Natural killer cell treated with Interleukin-12 subunit alpha and Interleukin-12 subunit beta and Interleukin-15 and Interleukin-18, amount 100 ng/mL, for 72 hours (primary cell): ENCODE results near the gene DOCK2. TPM values are rescaled to one million over a fixed set of nuclear protein-coding genes. Genes with fewer than 3 reads are reported as not detected.

ENCODE experiments used
- ATAC-seq, 2 donors: fragments of 150-1000 bp; cut with Tn5 transposase in 1 of 2; sonication (Bioruptor Pico), chemical (Tn5 transposase) in 1 of 2; 2 replicates each; pipeline ENCODE4 v1.10.0; 2021
- DNase-seq: peaks from one replicate; pipeline ENCODE4 v3.0.0; 2022; ENCODE audit warnings: low spot score
- H3K27ac Mint-ChIP-seq, 2 donors: 1 replicate in 1 of 2; 2 replicates in 1 of 2; pipeline ENCODE4 v1.8.0; 2022; ENCODE audit warnings: mixed read lengths in 2 of 2, mild to moderate bottlenecking in 1 of 2, moderate library complexity in 1 of 2
- H3K27me3 Mint-ChIP-seq, 2 donors: 1 replicate in 1 of 2; 2 replicates in 1 of 2; pipeline ENCODE4 v1.8.0; 2022; ENCODE audit warnings: mixed read lengths in 2 of 2
- H3K36me3 Mint-ChIP-seq: one replicate; pipeline ENCODE4 v1.8.0; 2022; ENCODE audit warnings: mixed read lengths
- H3K4me1 Mint-ChIP-seq, 2 donors: 1 replicate in 1 of 2; 2 replicates in 1 of 2; pipeline ENCODE4 v1.8.0; 2022; ENCODE audit warnings: low read depth in 2 of 2, mixed read lengths in 2 of 2, mild to moderate bottlenecking in 1 of 2
- H3K4me3 Mint-ChIP-seq: one replicate; pipeline ENCODE4 v1.8.0; 2022; ENCODE audit warnings: mixed read lengths
- H3K9me3 Mint-ChIP-seq: 2 replicates; pipeline ENCODE4 v1.8.0; 2022; ENCODE audit warnings: mixed read lengths
- total RNA-seq, 2 donors: library from RNA; stranded (reverse); gene quantifications; one replicate each; pipeline ENCODE4 v1.2.3, GENCODE V29; 2022

DOCK2 gene
- total RNA-seq, 2 donors from 2014 or later, result 461 to 526 TPM

- no peak for ATAC-seq
- Mint-ChIP-seq H3K27me3 (peaks cover 7 to 8% of the 10 kb centered on the region in 2 donors), H3K4me3 (no peak overlapping the region), H3K9me3 (no peaks in the 10 kb centered on the region), H3K4me1 (no peaks in the 10 kb centered on the region), H3K27ac (no peak overlapping the region), H3K36me3 (no peaks in the 10 kb centered on the region)
- DNase-seq, result no peak
Measured at GRCh38 chr5:170109059-170110031, 472.3 kb downstream of the DOCK2 start.

- Mint-ChIP-seq H3K4me3 (no peak overlapping the region), H3K27ac (no peak overlapping the region), H3K4me1 (no peaks in the 10 kb centered on the region), H3K27me3 (peaks cover 3 to 6% of the 10 kb centered on the region in 2 donors), H3K36me3 (no peaks in the 10 kb centered on the region), H3K9me3 (no peaks in the 10 kb centered on the region)
- DNase-seq, result no peak
- ATAC-seq, result no peak
Measured at GRCh38 chr5:170110403-170111087, 473.5 kb downstream of the DOCK2 start.

GRCh38 chr5:170111088-170111785, 474.2 kb downstream of the DOCK2 start:
- H3K9me3 Mint-ChIP-seq, result no peaks in the 10 kb centered on the region
- H3K4me3 Mint-ChIP-seq, result no peak overlapping the region
- ATAC-seq (no peak), DNase-seq (no peak)
- H3K36me3 Mint-ChIP-seq, result no peaks in the 10 kb centered on the region
- H3K27ac Mint-ChIP-seq, result no peak overlapping the region
- H3K4me1 Mint-ChIP-seq, result no peaks in the 10 kb centered on the region
- peaks cover 5% of the 10 kb centered on the region in 2 donors for H3K27me3 Mint-ChIP-seq

GRCh38 chr5:170112876-170113521, 475.9 kb downstream of the DOCK2 start:
- H3K4me3 Mint-ChIP-seq, result no peak overlapping the region
- H3K27me3 Mint-ChIP-seq, result peaks cover 3 to 5% of the 10 kb centered on the region in 2 donors
- H3K9me3 Mint-ChIP-seq, result no peaks in the 10 kb centered on the region
- H3K27ac Mint-ChIP-seq, result no peak overlapping the region
- no peaks in the 10 kb centered on the region for H3K4me1 Mint-ChIP-seq
- H3K36me3 Mint-ChIP-seq, result no peaks in the 10 kb centered on the region
- DNase-seq (no peak), ATAC-seq (no peak)

DNA sequence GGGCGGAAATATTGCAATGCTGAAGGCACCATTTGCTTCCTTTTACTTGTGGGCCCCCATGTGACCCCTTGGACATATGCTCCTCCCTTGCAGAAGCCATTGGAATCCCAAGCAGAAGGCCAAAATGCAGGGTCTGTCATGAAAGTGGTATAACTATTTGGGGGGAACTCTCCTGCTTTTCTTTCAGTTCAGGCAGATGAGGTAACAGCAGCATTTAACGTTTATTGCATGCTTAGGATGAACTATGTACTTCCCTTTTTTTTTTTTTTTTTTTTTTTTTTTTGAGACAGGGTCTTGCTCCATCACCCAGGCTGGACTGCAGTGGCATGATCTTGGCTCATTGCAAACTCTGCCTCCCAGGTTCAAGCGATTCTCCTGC, 476.4 kb downstream of the DOCK2 start:
- Mint-ChIP-seq H3K27me3 (peaks cover 3 to 5% of the 10 kb centered on the region in 2 donors), H3K4me1 (no peaks in the 10 kb centered on the region), H3K27ac (no peak overlapping the region), H3K36me3 (no peaks in the 10 kb centered on the region), H3K9me3 (no peaks in the 10 kb centered on the region), H3K4me3 (no peak overlapping the region)
- DNase-seq (no peak), ATAC-seq (no peak)

DNA sequence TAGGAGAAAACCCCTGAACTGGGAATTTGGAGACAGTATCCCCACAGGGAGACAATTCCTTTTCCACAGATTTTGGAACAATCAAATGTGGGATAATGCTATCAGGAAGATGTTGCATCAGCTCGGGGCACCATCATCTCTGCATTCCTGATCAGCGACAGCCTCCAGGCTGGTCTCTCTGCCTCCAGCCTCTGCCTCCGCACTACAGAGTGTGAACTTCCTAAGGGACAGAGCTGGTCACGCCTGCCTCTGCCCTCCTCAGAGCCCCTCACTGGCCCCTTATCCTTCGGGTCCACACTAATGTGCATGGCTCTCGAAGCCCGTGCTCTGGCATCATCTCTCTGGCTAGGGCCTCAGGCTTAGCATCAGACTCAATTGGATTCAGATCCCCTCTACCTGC, 477.2 kb downstream of the DOCK2 start:
- H3K9me3 Mint-ChIP-seq, result no peaks in the 10 kb centered on the region
- H3K4me3 Mint-ChIP-seq, result no peak overlapping the region
- H3K27ac Mint-ChIP-seq, result no peak overlapping the region
- DNase-seq (no peak), ATAC-seq (no peak)
- H3K36me3 Mint-ChIP-seq, result no peaks in the 10 kb centered on the region
- H3K4me1 Mint-ChIP-seq, result no peaks in the 10 kb centered on the region
- peaks cover 3 to 5% of the 10 kb centered on the region in 2 donors for H3K27me3 Mint-ChIP-seq

DNA sequence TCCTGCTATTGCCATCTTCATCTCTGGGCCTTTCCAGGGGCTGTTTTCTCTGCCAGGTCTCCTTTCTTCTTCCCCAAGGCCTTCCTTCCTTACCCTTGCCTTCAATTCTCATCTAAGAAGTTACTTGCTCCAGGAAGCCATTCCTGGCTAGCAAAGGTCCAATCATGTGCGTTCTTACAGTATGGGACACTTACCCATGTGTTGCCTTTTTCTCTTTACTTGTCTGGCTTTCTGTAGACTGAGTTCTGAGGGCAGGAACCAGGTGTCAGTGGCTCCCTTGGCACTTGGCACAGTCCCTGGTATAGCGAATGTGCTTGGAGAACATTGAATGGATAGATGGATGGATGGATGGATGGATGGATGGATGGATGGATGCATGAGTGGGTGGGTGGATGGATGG, 478.9 kb downstream of the DOCK2 start:
- Mint-ChIP-seq H3K27ac (no peak overlapping the region), H3K36me3 (no peaks in the 10 kb centered on the region), H3K27me3 (peaks cover 5 to 7% of the 10 kb centered on the region in 2 donors), H3K4me3 (no peak overlapping the region), H3K4me1 (no peaks in the 10 kb centered on the region), H3K9me3 (no peaks in the 10 kb centered on the region)
- no peak for DNase-seq
- no peak for ATAC-seq

GRCh38 chr5:170117736-170118135, 480.7 kb downstream of the DOCK2 start:
- Mint-ChIP-seq H3K27ac (no peak overlapping the region), H3K36me3 (no peaks in the 10 kb centered on the region), H3K4me3 (no peak overlapping the region), H3K9me3 (no peaks in the 10 kb centered on the region), H3K27me3 (peaks cover 9 to 14% of the 10 kb centered on the region in 2 donors), H3K4me1 (no peaks in the 10 kb centered on the region)
- DNase-seq (no peak), ATAC-seq (no peak)

GRCh38 chr5:170120576-170120975, 483.5 kb downstream of the DOCK2 start:
- Mint-ChIP-seq H3K9me3 (no peaks in the 10 kb centered on the region), H3K36me3 (peaks cover 1% of the 10 kb centered on the region), H3K27me3 (peaks cover 15 to 23% of the 10 kb centered on the region in 2 donors), H3K4me1 (no peaks in the 10 kb centered on the region), H3K4me3 (no peak overlapping the region), H3K27ac (no peak overlapping the region)
- ATAC-seq (no peak), DNase-seq (no peak)

- DNase-seq (no peak), ATAC-seq (no peak)
- no peak overlapping the region for H3K27ac Mint-ChIP-seq
- no peaks in the 10 kb centered on the region for H3K9me3 Mint-ChIP-seq
- H3K4me3 Mint-ChIP-seq, result no peak overlapping the region
- peaks cover 14 to 30% of the 10 kb centered on the region in 2 donors for H3K27me3 Mint-ChIP-seq
- no peaks in the 10 kb centered on the region for H3K4me1 Mint-ChIP-seq
- H3K36me3 Mint-ChIP-seq, result peaks cover 9% of the 10 kb centered on the region
Measured at GRCh38 chr5:170121321-170121720, 484.2 kb downstream of the DOCK2 start.

GRCh38 chr5:170126061-170126460, 489.0 kb downstream of the DOCK2 start:
- H3K36me3 Mint-ChIP-seq, result peaks cover 14% of the 10 kb centered on the region
- no peaks in the 10 kb centered on the region for H3K4me1 Mint-ChIP-seq
- H3K27me3 Mint-ChIP-seq, result peaks cover 19 to 72% of the 10 kb centered on the region in 2 donors
- H3K9me3 Mint-ChIP-seq, result no peaks in the 10 kb centered on the region
- H3K4me3 Mint-ChIP-seq, result no peak overlapping the region
- H3K27ac Mint-ChIP-seq, result no peak overlapping the region
- DNase-seq, result no peak
- ATAC-seq, result no peak

GRCh38 chr5:170126626-170127025, 489.6 kb downstream of the DOCK2 start:
- peaks cover 18 to 73% of the 10 kb centered on the region in 2 donors for H3K27me3 Mint-ChIP-seq

GRCh38 chr5:170131235-170131634, 494.2 kb downstream of the DOCK2 start:
- DNase-seq (no peak), ATAC-seq (no peak)
- H3K27ac Mint-ChIP-seq, result no peak overlapping the region
- H3K27me3 Mint-ChIP-seq, result peaks cover 24 to 77% of the 10 kb centered on the region in 2 donors
- peaks cover 6% of the 10 kb centered on the region for H3K36me3 Mint-ChIP-seq
- H3K4me1 Mint-ChIP-seq, result no peaks in the 10 kb centered on the region
- no peak overlapping the region for H3K4me3 Mint-ChIP-seq
- no peaks in the 10 kb centered on the region for H3K9me3 Mint-ChIP-seq

More at GRCh38 chr5:170126626-170127025, 489.6 kb downstream of the DOCK2 start:
- Mint-ChIP-seq H3K4me1 (no peaks in the 10 kb centered on the region), H3K9me3 (no peaks in the 10 kb centered on the region), H3K27ac (no peak overlapping the region), H3K36me3 (peaks cover 14% of the 10 kb centered on the region), H3K4me3 (no peak overlapping the region)
- DNase-seq, result no peak
- no peak for ATAC-seq
